GM12891 (cell line): Measurements from ENCODE around the gene RIC1.

Experiments used
- POLR2A ChIP-seq: IDR thresholded peaks from 2 replicates; pipeline ENCODE4 v1.6.1; 2011; ENCODE audit warnings: low read depth, low read length, control low read depth
- POLR2AphosphoS5 ChIP-seq: IDR thresholded peaks from 2 replicates; pipeline ENCODE4 v1.6.1; 2011; ENCODE audit warnings: low read depth, low read length, control low read depth
- TAF1 ChIP-seq: IDR thresholded peaks from 2 replicates; pipeline ENCODE4 v1.6.1; 2011; ENCODE audit warnings: low read depth, low read length, control low read depth

DNA sequence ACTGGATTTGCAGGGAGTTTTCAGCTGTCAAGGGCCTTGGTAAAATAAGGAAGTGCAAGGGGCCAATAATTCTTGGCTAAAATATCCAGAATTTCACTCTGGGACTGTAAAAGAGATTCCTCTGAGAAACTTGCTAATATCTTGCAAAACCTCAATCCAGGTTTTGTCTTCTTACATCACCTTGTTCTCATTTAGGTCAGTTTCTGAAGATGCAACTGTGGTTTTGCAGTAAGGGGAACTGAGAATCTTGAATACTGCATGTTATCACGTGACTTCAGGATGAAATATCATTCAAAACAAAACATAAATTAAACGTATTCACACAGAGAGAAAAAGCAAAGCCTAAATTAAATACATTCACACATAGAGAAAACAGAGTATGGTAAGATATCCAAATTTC, 35.0 kb upstream of the RIC1 start:
- no peak for TF ChIP-seq TAF1
- no peak for TF ChIP-seq POLR2AphosphoS5
- no peak for TF ChIP-seq POLR2A
